NT2/D1 (cell line): ENCODE data around the gene GARNL3.

Source experiments
- DNase-seq: peaks from one replicate; pipeline ENCODE4 v3.0.0-alpha.2; 2011; ENCODE audit warnings: low read depth, low spot score
- H3K27me3 ChIP-seq: 2 replicates; pipeline ENCODE4 v1.6.0; 2011; ENCODE audit warnings: mild to moderate bottlenecking; ENCODE audit not compliant: insufficient read length, insufficient read depth
- H3K36me3 ChIP-seq: 2 replicates; pipeline ENCODE4 v1.6.1; 2011; ENCODE audit warnings: mild to moderate bottlenecking, low read length, mixed read lengths; ENCODE audit not compliant: insufficient read depth, insufficient read length
- H3K4me1 ChIP-seq: 2 replicates; pipeline ENCODE4 v1.5.1; 2011; ENCODE audit not compliant: insufficient read depth, insufficient read length
- H3K4me3 ChIP-seq: 2 replicates; pipeline ENCODE4 v1.5.1; 2011; ENCODE audit warnings: low read depth; ENCODE audit not compliant: insufficient read length
- H3K9ac ChIP-seq: 2 replicates; pipeline ENCODE4 v1.6.0; 2011; ENCODE audit warnings: low read depth; ENCODE audit not compliant: insufficient read length
- H3K9me3 ChIP-seq: 2 replicates; pipeline ENCODE4 v1.5.1; 2011; ENCODE audit warnings: mild to moderate bottlenecking, low read length; ENCODE audit not compliant: insufficient read depth
- SUZ12 ChIP-seq: IDR thresholded peaks from 2 replicates; pipeline ENCODE4 v1.6.1; 2011; ENCODE audit not compliant: insufficient read length, insufficient read depth; ENCODE audit errors: extremely low read depth
- YY1 ChIP-seq: IDR thresholded peaks from 2 replicates; pipeline ENCODE4 v1.6.1; 2011; ENCODE audit not compliant: insufficient read length, insufficient read depth
- ZNF274 ChIP-seq: IDR thresholded peaks from 2 replicates; pipeline ENCODE4 v1.6.1; 2011; ENCODE audit warnings: mild to moderate bottlenecking, low read depth, low read length

The GARNL3 gene

DNA sequence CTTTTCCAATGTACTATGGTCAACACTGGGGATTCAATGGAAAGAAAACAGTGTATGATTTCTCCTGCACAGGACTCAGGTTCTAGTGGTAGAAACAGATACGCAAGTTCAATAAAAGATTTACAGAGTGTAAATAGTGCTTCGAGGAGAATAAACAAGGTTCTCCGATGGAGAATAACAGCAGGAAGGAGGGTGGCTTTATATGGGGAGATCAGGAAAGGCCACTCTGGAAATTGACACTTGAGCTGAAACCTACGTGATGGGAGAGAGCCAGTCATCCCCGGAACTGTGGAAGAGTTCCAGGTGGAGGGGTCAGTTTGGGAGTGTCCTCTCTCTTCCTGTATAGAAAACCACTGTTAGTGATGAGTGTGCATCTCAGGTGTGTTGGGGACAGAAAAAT, 65.9 kb downstream of the GARNL3 start:
- peaks cover 15% of the 10 kb centered on the region for H3K36me3 ChIP-seq
- H3K9me3 ChIP-seq: no peaks in the 10 kb centered on the region
- no peaks in the 10 kb centered on the region for H3K27me3 ChIP-seq
- no peak for DNase-seq
- no peak overlapping the region for H3K4me3 ChIP-seq
- no peak overlapping the region for H3K9ac ChIP-seq
- no peaks in the 10 kb centered on the region for H3K4me1 ChIP-seq
- TF ChIP-seq SUZ12: no peak
- no peak for TF ChIP-seq YY1
- TF ChIP-seq ZNF274: no peak

DNA sequence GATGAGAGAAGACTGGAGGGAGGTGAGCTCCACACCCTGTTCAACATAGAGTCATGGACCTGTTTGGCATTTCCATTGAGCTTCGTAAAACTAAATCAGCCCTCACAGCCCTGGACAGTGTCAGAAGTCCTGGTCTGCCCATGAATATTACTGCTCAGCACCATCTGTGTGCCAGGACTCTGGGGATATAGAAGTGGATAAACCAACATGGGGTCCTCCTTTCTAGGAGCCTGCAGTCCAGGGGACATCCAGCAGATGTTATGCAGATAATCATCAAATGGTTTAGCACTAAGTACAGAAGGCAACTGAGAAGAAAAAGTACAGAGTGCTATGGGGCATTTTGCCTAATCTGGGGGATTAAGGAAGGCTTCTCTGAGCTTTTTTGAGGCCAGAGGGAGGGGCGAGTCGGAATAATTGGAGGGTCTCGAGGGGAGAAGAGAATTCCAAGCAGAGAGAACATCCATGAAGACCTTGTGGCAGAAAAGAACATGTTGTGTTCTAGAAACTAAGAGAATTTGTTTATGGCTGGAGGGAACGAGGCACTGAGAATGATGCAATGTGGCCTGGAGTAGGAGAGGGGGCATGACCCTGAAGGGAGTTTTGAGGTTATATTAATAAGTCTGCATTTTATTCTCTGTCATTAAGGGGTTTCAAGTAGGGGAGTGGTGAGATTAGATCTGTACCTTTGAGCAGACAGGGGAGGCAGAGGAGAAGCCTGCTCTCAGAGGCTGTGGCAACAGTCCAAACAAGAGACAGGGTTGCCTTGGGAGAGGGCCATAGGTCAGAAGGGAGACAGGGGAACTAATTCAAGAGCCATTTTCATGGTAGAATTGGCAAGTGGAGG, 68.9 kb downstream of the GARNL3 start:
- no peaks in the 10 kb centered on the region for H3K4me1 ChIP-seq
- no peaks in the 10 kb centered on the region for H3K9me3 ChIP-seq
- DNase-seq: no peak
- H3K36me3 ChIP-seq: peaks cover 24% of the 10 kb centered on the region
- H3K4me3 ChIP-seq: no peak overlapping the region
- no peaks in the 10 kb centered on the region for H3K27me3 ChIP-seq
- no peak for TF ChIP-seq YY1
- no peak for TF ChIP-seq SUZ12
- TF ChIP-seq ZNF274: no peak
- no peak overlapping the region for H3K9ac ChIP-seq

DNA sequence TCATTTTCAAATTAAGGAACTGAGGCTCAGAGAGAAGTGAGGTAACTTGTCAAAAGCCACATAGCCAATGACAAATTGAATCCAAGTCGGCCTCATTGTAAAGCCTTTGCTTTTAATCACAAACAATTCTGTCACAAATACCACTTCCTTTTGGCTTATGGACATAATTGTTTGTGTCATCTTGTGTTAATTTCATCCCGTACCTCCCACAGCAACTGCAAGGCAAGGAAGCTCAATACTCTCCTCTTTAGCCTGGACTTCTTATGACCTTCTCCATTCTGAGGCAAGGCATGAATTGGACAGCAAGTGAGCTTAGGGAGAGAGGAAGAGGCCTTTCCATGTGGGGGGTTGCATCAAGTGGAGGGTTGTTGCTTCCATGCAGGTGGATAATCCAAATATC, 70.2 kb downstream of the GARNL3 start:
- H3K4me3 ChIP-seq: no peak overlapping the region
- H3K27me3 ChIP-seq: no peaks in the 10 kb centered on the region
- H3K9me3 ChIP-seq: no peaks in the 10 kb centered on the region
- TF ChIP-seq SUZ12 (no peak), YY1 (no peak), ZNF274 (no peak)
- peaks cover 28% of the 10 kb centered on the region for H3K36me3 ChIP-seq
- no peak overlapping the region for H3K9ac ChIP-seq
- no peak for DNase-seq
- H3K4me1 ChIP-seq: no peaks in the 10 kb centered on the region

DNA sequence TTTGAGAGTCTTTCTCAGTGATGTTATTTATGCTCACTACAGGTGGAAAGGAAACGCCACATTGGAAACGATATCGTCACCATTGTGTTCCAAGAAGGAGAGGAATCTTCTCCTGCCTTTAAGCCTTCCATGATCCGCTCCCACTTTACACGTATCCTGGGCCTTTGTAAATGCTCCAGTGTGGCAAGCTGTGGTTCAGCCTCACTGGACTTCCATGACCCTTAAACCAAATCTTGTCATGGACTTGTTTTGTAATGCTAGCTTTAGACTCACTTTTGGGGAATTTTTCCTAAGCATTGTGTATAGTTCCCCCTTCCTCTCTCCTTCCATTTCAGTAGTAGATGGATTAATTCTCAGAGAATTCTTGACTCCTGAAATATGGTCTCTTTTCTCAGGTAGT, 71.5 kb downstream of the GARNL3 start:
- H3K4me3 ChIP-seq: no peak overlapping the region
- TF ChIP-seq ZNF274 (no peak), YY1 (no peak), SUZ12 (no peak)
- H3K9ac ChIP-seq: no peak overlapping the region
- DNase-seq: no peak
- peaks cover 42% of the 10 kb centered on the region for H3K36me3 ChIP-seq
- H3K4me1 ChIP-seq: no peaks in the 10 kb centered on the region
- no peaks in the 10 kb centered on the region for H3K27me3 ChIP-seq
- H3K9me3 ChIP-seq: no peaks in the 10 kb centered on the region

DNA sequence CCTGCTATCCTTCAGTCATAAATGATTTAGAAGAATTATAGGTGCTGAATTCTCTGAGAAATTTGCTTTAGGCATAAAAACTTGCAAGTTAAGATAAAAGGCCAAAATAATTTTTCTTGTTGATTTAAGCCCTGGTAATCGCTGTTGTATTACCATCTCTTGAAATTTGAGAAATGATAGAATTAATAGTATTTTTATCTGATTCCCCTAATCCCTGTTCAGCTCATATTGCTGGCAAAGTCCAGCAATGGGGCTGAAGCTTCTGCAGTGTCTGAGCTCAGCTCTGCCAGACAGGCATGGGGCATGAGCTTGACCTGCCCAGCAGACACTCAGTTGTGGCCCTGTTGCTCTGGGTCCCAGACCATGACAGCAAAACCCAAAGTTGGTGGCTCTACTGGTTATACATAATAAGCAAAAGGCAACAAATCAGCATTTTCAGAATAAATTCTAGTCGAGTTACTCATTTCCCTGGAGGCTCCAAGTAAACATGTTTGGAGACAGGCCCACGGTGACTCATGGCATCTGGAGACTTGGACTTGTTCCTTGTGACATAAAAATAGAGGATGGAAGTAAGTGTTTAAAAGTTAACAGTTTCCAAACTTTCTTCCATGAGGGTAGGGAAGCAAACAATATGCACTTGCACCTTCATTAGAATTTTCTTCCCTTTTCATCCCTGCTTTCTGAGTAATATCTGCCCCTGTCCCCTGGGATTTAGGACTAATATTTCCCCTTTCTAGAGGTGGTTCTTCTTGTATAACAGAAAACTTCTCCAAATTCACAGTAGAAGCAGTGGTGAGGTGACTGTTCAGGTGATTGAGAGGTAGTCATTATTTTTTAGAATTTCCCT, 72.2 kb downstream of the GARNL3 start:
- Histone ChIP-seq H3K9ac (no peak overlapping the region), H3K36me3 (peaks cover 46% of the 10 kb centered on the region), H3K4me1 (no peaks in the 10 kb centered on the region), H3K27me3 (no peaks in the 10 kb centered on the region), H3K9me3 (no peaks in the 10 kb centered on the region), H3K4me3 (no peak overlapping the region)
- DNase-seq: no peak
- TF ChIP-seq ZNF274 (no peak), SUZ12 (no peak), YY1 (no peak)

DNA sequence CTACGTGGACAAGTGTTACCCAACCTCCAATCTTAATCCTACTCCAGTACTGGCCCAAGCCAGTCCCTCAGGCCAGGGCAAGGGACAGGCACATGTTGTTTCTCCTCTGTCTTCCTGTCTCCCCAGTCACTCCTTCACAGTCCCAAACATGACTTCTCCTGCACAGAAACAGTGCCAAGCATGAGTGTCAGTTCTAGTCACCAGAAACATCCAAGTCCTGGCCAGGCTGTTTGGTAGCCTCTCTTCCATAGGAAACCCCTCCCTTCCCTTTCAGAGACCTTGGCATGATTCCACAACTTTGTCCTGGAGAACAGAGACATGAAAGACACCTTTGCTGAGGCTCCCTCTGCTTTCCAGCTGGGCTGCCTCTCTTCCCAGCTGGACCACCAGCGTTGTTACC, 76.1 kb downstream of the GARNL3 start:
- DNase-seq: no peak
- no peak overlapping the region for H3K9ac ChIP-seq
- no peak overlapping the region for H3K4me3 ChIP-seq
- no peaks in the 10 kb centered on the region for H3K4me1 ChIP-seq
- H3K36me3 ChIP-seq: peaks cover 47% of the 10 kb centered on the region
- TF ChIP-seq YY1 (no peak), ZNF274 (no peak), SUZ12 (no peak)
- H3K27me3 ChIP-seq: no peaks in the 10 kb centered on the region
- H3K9me3 ChIP-seq: no peaks in the 10 kb centered on the region

DNA sequence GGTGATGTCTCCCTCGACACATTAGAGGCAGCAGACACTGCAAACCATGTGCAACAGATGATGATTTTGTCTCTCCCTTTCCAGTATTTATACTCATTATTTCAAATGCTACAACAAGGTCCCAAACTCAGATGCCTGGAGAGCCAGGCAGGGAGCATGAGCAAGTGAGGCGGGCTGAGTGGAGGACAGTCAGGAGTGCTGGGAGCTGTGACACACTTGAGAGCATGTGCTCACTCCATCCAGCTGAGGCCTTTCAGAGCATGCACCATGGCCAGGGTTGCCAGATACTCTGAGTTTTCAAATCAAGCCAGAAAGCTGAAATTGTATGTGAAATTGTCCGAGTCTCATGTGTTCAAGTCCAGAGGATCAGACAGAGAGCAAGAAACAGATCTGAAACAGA, 76.6 kb downstream of the GARNL3 start:
- Histone ChIP-seq H3K9ac (no peak overlapping the region), H3K36me3 (peaks cover 45% of the 10 kb centered on the region), H3K4me3 (no peak overlapping the region), H3K9me3 (no peaks in the 10 kb centered on the region), H3K4me1 (no peaks in the 10 kb centered on the region), H3K27me3 (no peaks in the 10 kb centered on the region)
- TF ChIP-seq YY1: no peak
- no peak for DNase-seq
